GM11168 (cell line): Measurements from ENCODE around the gene TEAD3.

ENCODE experiments used
- in situ Hi-C: fragments of 300-500 bp; cut with MboI; formaldehyde crosslinking; loops from one replicate; pipeline ENCODE4 v1.12.0; 2022; ENCODE audit warnings: low sequenced_read_pairs; ENCODE audit not compliant: unreplicated experiment

Gene TEAD3

DNA sequence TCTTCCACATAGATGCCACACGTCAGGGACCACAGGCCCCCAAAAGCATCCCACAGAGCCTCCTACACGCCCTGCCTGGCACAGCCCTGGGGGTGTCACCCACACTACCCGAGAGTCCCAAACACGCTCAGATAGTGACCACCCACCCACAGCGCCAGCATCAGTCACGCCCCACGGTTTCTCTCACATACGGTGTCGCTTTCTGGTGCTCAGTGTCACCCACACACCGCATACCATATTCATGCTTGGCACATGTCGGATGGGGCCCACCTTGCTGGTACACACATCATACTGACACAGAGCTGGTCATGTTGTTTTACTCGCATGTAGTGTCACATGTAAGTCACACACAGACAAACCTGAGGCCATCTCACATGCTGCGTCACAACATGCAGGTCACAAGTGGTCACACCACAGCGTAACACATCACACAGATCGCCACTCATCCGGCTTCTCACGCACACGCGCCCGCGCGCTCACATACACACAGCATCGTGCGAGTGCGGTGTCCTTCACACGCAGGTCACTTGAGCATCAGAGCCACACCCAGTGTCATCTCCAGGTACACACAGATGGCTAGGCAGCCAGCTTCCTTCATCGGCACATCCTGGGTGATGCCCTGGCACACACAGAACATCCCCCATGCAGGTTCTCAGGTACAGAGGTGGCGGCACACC is 3.4 kb downstream of the TEAD3 start:
- in situ Hi-C loops: no loop called here

- in situ Hi-C loops: no loop called here
Observed at GRCh38 chr6:35492974-35493284, 4.0 kb downstream of the TEAD3 start.

- in situ Hi-C loops: no loop called here
Observed at GRCh38 chr6:35492258-35492973, 4.5 kb downstream of the TEAD3 start.

DNA sequence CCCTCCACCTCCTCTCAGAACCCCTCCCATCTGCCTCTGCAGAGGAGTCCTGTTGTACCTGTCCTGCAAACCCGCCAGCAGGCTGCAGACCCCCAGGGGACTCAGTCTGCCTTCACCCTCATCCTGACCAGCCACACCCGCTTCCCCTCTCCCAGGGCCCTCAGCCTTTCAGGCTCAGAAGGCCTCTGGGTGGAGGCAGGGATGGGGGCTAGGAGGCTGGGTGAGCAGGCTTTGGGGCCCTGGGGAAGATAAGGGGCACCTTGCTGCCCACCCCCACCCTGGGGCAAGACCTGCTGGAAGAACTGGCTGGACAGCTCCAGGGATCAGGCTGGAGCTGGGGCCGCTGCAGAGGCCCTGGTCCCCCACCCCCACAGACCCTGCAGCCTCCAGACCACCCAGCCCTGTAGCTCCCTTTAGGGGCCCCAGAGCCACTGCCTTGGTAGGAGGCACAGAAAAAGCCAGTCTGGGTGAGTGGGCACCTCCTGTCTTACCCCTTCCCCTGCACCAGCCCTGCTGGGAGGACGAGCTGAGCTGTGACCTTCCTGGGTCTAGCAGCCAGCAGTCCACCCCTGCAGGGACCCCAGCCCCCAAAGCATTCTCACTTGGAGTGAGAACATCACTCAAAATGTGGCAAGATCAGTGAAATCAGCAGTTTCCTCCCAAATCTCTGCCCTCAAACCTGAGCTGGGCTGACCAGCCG is 5.2 kb downstream of the TEAD3 start:
- in situ Hi-C loops: no loop called here

DNA sequence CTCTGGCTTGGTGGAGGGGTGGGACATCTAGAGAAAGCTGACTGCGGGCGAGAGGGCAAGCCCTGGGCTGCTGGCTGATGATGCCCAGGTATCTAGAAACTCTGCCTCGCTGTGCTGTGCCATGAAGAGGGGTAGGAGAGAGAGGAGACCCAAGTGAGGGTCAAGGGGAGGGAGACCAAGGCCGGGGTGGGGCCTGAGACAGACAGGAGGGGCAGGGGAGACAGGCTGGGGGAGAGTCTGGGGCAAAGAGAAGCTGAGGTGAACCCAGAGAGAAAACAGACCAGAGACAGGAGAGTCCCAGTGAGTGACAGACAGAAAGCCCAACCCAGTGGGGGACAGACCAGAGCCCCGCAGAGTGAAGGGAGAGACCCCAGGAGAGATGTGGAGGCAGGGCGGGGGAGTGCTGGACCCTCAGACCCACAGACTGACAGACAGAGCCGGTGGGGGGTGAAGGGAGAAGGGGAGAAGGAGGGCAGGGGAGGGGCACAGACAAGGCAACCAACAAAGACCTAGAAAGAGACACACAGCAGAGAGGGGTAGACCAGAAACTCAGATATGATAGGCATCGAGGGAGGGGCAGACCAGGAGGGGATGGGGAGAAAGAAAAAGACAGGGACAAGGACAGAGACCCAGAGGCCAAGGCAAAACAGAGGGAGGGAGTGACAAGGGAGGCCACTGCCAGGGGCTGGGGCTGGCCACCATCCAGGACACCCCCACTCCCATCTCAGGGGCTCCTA is 5.9 kb downstream of the TEAD3 start:
- in situ Hi-C loops: no loop called here

DNA sequence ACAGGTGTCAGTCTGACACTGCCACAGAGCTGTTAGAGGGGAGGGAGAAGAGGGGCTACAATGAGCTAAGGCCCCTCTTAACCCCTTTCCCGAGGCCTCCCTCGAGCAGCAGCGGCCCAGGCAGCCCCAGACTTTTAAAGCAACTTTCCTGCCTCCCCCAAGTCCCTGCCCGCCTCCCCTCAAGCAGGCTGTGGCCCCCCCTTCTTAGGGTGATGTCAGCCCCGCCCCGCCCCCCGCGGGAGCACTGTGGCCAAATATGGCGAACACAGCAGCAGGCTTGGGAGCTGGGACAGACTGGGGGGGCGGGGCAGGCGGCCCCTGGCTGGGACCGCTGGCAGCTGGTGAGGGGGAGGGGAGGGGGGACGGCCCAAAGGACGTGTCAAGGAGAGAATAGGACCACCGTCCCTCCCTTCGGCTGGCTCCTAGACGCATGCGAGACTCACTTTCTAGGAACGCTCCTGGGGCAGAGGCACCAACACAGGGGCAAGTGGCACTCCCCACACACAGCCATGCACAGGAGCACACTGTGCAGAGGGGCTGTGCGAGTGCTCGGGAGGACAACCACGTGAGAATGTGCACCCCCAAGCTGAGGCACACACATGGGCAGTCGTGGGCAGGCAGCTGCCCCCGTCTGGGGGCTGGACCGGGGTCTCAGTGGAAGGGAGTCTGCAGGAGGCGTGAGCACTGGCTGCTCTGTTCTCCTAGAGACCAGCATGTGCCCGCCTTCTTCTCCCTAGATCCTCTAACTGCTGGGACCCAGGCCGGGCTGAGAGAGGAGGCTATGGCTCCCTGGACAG is 6.7 kb downstream of the TEAD3 start:
- in situ Hi-C loops: no loop called here

DNA sequence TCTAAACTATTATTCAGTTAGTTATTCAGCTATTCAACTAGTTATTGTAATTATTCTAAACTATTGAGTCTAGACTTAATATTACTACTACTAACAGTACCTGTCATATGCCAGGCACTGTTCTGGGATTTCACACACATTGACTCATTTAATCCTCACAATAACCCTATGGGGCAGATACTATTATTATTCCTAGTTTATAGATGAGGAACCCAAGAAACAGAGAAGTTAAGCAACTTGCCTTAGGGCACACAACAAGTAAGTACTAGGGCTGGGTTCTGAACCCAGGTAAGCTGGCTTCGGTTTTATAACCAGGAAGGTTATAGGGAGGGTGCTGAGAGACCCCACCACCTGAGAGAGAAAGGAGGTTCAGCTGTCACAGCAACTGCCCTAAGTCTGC is 7.8 kb downstream of the TEAD3 start:
- in situ Hi-C loops: no loop called here

- in situ Hi-C loops: no loop called here
Observed at GRCh38 chr6:35488517-35488862, 8.4 kb downstream of the TEAD3 start.

DNA sequence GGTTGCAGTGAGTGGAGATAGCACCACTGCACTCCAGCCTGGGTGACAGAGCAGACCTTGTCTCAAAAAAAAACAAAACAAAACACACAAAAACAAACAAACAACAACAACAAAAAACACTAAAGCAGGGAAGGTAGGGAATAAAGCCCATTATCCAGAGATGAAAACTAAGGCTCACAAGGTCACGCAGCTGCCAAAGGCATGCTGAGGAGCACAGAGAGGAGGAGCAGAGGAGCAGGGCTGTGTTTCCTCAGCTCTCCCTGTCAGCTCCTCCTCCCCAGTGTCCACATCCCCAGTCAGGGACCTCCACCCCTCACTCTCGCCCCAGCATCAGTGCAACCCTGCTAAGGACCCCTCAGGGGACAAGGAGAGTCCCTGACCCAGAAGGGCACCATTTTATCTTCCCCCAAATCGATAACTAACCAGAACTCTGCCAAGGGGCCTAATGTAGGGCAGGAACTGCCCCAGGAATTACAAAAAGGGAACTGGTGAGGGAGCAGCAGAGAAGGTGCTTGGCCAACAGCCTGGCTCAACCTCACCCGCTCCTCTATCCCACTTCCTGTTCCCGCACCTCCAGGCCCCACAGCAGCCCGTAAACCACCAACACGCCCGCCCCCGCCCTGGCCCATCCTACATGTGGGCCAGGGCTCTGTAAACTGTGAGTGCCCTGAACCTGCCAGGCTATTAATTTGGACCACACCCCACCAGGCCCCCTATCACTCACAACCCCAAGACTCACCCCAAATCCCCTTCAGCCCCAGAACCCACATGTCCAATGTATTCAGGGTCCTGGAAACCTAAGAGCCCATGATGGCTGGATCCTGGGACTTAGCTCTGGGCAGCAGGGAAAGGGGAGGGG is 9.0 kb downstream of the TEAD3 start:
- in situ Hi-C loops: no loop called here

GRCh38 chr6:35486005-35486925 is 10.6 kb downstream of the TEAD3 start:
- in situ Hi-C loops: no loop called here

- in situ Hi-C loops: no loop called here
Observed at GRCh38 chr6:35485402-35485877, 11.4 kb downstream of the TEAD3 start.

- in situ Hi-C loops: no loop called here
Observed at GRCh38 chr6:35484921-35485392, 11.9 kb downstream of the TEAD3 start.

DNA sequence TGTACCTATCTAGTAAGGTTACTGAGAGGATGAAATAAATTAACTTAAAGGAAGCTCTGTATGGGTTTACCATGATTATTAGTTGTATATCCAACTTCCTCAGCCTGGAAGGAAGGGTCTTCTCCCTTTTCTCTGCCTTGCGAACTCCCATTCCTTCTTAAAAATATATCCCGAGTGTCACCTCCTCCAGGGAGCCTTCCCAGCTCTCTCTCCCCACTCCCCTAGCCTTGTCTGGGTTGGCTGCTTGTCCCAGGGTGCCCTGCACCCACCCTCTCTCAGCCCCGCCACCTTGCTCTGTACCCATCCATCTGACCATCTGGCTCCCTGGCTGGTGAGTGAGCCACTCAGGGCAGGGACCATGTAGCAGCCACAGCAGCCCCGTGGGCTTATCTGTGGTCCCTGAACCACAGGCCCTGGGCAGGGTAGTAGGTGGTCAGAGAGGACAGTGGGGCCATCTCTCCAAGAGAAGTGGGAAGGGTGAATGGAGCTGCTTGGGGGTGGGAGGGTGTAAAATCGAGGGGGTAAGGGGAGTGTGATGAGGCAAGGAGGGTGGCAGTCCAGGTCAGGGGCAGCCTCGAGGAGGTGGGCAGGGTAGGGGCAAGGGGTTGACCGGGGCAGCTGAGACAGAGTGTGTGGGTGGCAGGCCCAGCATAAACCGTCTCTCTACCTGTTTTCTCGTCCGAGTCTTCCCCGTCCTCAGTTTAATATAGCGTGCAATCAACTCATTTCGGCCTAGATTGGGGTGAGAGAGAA is 12.8 kb downstream of the TEAD3 start:
- in situ Hi-C loops: no loop called here

GRCh38 chr6:35483490-35483889 is 13.4 kb downstream of the TEAD3 start:
- in situ Hi-C loops: no loop called here

GRCh38 chr6:35483062-35483461 is 13.8 kb downstream of the TEAD3 start:
- in situ Hi-C loops: no loop called here

GRCh38 chr6:35481226-35481625 is 15.7 kb downstream of the TEAD3 start:
- in situ Hi-C loops: no loop called here

GRCh38 chr6:35480176-35480575 is 16.7 kb downstream of the TEAD3 start:
- in situ Hi-C loops: no loop called here
